GM18498 (cell line): Measurements from ENCODE around the gene HOXC13.

Experiments used
- ATAC-seq: cut with Tn5 transposase; IDR thresholded peaks from one replicate; pipeline ENCODE4 v1.9.1; 2021; ENCODE audit warnings: mild to moderate bottlenecking, moderate library complexity; ENCODE audit not compliant: unreplicated experiment

HOXC13 gene

DNA sequence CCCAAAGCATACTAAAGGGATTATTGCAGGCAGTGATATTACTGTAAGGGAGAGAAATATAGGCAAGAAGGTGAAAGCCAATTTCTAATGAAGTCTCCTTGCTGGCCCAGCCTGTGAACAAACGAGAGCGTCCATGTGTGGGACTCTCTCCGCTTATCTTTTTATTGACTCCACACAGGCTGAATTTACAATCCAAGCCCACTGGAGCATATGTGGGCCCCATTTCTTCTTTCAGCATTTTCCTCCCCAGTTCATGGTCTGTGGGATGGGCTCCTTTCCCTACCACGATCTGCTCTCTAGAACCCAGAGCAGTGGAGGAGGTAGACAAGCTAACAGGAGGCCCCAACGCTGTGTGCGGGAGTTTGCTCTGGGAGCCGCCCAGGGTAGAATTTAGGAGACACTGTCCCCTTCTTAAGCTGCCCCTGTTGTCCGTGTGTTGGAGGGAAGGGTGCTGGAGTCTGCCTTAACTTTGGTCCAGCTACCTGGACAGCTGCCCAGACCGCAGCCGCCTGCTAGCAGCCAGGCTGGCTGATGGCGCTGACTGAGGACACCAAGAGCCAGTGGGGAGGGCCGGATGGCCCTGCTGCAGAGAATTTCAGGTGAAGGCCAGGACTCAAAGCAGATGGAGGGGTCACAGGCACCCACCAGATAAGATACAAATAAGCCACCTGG, 31.1 kb downstream of the HOXC13 start:
- no peak for ATAC-seq

- ATAC-seq: no peak
These were observed 31.8 kb downstream of the HOXC13 start for GRCh38 chr12:53970451-53970850.

DNA sequence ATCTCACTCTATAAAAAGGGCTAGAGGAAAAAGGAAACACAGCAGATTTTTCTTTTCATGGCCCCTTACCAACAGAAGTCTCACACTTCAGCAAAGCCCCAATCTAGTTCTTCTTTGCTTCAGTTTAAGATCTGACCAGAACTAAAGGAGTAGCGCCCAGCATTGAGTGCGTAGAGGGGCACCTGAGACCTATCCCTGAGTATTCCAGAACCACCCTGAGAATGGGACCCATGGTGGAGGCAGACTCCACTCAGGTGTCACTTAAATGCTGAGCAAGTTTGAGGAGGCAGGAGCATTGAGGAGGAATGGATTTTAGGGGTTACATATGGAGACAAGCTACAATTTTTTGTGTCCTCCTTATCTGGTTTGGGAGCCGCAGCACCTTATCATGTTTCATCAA, 32.5 kb downstream of the HOXC13 start:
- ATAC-seq: no peak

- no peak for ATAC-seq
These were observed 33.1 kb downstream of the HOXC13 start for GRCh38 chr12:53971686-53972085.

DNA sequence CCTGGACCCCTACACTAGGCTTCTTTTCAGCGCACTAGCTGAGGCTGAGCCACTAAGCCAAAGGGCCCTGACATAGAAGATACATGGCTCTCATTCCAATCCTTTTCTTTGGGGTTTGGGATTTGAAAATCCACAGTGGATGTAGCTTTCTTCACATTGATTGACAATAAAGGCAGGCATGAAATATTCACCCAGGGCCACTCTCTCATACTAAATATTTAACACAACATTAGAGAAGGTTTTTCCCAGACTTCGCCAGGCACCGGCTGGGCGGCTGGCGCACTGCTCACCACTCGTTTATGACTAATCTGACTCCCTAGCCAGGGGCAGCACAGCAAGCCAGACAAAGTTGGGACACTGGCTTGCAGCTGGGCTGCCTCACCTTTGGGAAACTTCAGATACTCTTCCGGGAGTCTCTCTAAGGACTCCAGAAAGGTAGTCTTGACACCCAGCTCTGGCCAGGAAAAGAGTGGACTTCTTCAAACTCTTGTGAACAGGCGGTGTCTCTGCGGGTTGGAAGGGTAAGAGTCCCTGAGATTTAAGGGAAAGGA, 33.6 kb downstream of the HOXC13 start:
- no peak for ATAC-seq

DNA sequence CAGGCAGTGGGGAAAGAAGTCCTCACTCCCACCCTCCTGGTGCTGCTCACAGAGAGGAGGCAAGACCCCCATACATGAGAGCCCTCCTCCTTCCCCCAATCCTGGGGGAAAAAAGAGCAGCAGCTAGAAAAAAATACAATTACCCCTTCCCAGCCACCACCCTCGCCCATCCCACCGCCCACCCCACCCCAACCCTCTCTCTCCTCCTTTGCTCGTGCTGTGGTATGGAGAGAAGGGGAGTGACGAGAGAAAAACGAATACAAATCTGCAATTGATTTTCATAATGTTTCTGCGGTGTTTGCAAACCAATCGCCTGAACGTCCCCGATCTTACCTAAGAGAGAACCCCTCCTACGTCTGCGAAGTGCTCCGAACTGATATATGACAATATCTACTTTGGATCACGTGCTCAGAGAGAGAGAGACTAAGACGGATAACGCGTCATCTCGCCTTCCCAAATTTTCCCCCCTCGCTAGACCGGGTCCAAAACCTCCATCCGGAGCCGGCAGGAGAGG, 34.1 kb downstream of the HOXC13 start, which contains the start of gene HOXC11:
Gene HOXC11, plus strand, starts transcription at position 405 of the 514 bp plus-strand sequence. CDS start 116 bp downstream, outside the sequence.
- no peak for ATAC-seq

DNA sequence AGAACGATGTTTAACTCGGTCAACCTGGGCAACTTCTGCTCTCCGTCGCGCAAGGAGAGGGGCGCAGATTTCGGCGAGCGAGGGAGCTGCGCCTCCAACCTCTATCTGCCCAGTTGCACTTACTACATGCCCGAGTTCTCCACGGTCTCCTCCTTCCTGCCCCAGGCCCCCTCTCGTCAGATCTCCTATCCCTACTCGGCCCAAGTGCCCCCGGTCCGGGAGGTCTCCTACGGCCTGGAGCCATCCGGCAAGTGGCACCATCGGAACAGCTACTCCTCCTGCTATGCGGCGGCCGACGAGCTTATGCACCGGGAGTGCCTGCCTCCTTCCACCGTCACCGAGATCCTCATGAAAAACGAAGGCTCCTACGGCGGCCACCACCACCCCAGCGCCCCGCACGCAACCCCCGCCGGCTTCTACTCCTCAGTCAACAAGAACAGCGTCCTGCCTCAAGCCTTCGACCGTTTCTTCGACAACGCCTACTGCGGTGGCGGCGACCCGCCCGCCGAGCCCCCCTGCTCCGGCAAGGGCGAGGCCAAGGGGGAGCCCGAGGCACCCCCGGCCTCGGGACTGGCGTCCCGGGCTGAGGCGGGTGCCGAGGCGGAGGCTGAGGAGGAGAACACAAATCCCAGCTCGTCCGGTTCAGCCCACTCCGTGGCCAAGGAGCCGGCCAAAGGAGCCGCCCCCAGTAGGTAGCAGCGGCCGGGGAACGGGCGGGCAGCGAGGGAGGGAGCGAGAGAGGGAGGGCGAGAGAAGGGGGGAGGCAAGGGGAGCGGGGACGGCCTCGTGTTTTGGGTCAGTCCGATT, 34.8 kb downstream of the HOXC13 start:
- no peak for ATAC-seq

- no peak for ATAC-seq
These were observed 35.7 kb downstream of the HOXC13 start, which contains the start of gene HOTAIR for GRCh38 chr12:53974084-53975063. Gene HOTAIR (minus strand): TSS chr12:53974954.

DNA sequence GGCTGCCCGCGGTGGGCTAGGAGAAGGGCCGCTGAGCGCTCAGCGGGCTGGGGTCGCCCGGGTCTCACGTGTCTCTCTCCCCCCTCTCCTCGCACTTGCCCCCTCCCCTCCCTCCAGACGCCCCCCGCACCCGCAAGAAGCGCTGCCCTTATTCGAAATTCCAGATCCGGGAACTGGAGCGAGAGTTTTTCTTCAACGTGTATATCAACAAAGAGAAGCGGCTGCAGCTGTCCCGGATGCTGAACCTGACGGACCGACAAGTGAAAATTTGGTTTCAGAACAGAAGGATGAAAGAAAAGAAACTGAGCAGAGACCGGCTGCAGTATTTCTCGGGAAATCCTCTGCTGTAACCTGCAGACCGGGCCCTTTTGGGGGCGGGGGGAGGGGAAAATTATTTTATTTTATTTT, 36.4 kb downstream of the HOXC13 start:
- ATAC-seq: no peak

GRCh38 chr12:53975479-53976152, 37.0 kb downstream of the HOXC13 start:
- ATAC-seq: no peak

GRCh38 chr12:53976172-53976822, 37.7 kb downstream of the HOXC13 start:
- no peak for ATAC-seq

- no peak for ATAC-seq
These were observed 38.4 kb downstream of the HOXC13 start for GRCh38 chr12:53976823-53977595.

DNA sequence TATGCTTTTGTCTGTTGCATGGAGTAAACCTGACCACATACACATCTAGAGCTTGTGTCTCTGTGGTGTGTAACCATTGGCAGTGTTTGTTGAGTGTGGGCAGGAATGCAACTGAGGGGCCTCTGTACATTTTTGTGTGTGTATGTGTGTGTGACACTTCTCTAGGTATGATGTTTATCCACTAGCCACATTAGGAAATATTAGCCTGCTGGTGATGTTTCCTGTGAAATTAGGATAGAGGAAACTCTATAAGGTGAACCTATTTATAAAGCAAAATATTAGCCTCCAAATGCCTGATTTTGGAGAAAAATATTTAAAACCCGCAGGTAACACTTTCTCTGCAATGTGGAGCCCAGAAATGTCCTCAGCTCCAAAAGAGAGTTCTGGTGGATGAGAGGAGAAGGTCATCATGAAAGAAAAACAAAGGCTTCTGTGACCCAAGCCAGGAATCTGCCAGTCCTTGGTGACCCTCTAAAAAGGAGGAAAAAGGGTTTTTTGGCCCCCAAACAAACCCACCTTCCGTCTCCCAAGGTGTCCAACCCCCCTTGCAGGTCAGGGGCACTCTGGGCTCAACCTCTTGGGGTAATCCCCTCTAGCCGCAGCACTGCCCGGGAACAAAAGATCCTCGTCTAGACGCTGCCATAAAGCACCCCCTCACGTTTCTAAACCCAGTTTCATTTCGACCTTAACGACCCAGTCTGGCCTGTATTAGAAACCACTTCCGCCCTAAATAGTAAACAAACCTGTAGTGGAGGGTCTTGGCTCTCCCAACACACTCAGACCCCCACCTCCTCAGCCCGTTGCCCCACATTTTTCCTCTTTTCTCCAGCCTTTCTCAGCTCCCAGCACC, 39.2 kb downstream of the HOXC13 start:
- ATAC-seq: no peak

DNA sequence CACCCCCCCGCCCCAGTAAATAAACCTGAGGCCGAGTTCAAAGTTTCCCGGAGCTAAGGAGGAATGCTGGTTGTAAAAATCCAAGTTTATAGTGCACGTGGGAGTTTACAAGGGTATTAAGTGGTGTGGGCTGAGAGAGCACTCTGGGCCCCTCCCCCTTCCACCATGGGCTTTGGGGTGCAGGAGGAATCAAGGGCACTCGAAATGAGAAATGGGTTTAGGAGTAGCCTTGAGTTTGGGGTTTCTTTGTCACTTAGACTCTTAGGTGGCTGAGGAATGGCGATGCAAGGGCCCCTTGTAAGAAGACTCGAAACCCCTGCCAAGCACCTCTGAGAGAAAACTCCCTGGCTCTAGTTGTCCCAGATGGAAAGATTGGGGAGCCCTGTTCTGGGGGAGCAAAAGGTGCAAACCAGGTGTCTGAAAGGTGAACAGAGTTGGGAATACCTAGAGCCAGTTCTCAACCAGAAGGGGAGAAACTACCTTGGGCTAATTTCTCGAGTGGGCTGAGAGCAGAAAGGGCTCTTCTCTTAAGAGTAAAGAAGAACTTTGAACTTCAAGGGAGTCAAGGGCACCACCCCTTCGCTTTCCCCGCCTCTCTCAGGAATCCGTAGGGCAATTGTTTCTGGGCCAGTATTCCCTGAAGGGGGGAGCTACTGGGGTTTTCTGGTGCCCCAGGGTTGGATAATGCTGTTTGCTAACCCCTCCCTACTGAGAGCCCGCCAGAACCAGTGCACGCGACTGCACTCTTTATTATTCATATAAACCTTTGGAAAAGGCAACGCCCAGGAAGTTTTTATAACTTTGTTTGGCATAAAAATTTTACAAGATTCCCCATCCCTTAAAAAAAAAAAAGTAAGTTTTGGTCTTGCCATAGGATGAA, 40.1 kb downstream of the HOXC13 start:
- no peak for ATAC-seq

DNA sequence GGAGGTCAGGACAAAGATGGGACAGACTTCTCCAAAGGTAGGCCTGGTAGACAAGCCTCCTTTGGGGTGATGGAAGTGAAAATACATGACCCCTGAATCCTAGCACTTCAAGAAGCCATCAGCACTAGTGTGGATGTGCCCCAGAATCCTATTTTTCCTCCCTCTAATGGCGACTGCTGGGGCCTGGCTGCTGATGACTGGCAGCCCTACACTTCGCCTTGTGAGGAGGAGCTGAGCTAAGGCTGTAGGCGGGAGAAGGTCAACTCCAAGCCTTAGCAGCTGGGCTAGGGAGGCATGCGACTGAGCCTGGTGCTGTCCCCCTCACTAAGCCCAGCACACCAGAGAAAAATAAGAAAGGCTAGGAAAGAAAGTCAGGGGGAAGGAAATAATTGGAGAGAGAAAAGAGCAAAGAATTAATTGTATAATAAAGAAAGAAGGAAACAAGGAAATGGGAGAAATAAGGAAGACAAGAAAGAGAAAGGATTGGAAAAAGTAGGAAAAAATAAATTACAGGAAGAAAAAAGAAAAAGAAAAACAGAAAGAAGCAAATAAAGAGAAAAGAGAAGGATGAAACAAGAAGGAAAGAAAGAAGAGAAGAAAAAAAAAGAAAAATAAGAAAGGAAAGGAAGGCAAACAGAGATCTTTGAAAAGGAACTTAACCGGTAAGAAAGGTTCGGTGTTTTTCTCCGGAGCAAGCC, 41.6 kb downstream of the HOXC13 start:
- ATAC-seq: no peak

DNA sequence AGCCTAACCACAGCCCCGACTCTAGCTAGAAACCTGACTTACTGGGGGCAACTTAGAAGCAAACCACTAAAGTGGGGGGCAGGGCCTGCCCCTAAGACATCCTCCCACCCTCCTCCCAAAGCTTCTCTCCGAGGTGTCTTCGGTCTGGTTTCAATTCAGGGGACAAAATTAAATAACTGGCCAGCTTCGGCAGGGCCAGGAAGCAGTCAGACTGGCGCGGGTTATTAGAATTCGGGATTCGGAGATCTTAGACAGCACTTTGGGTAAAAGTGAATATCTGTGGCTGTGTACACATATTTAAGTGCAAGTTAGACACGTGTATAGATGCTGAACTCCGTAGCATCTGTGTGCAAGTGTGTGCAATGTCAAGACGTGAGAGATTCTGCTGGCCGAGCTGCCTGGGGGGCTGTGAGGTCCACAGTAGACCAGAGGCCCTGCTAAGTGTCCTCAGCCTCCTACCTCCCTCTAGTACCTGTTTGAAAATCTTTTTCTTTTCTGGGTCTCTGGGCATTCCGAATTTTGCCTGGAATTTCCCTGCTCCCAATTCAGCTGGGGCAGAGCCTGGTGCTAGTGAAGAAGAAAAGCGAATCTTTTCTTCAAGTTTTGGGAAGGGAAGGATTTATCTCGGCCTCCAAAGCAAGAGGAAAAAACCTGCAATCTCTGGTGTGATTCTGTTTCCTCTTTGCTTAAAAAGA, 42.3 kb downstream of the HOXC13 start:
- ATAC-seq: no peak
